Mesothelial cell of epicardium (in vitro differentiated cells): Measurements from ENCODE around the gene KLHDC4. TPM values are rescaled to one million over a fixed set of nuclear protein-coding genes. Genes with fewer than 3 reads are reported as not detected.

Experiments
- DNase-seq, 2 experiments: peaks; one replicate each; pipeline ENCODE4 v3.0.0; 2021; ENCODE audit warnings: low spot score in 2 of 2; ENCODE audit not compliant: unreplicated experiment in 2 of 2
- H3K27ac Mint-ChIP-seq: 2 replicates; pipeline ENCODE4 v1.8.0; 2021; ENCODE audit warnings: mixed read lengths
- H3K27me3 Mint-ChIP-seq: 2 replicates; pipeline ENCODE4 v1.8.0; 2021; ENCODE audit warnings: low read depth, mixed read lengths
- H3K36me3 Mint-ChIP-seq: 2 replicates; pipeline ENCODE4 v1.8.0; 2021; ENCODE audit warnings: mixed read lengths
- H3K4me1 Mint-ChIP-seq: 2 replicates; pipeline ENCODE4 v1.8.0; 2021; ENCODE audit warnings: mixed read lengths
- H3K4me3 Mint-ChIP-seq: 2 replicates; pipeline ENCODE4 v1.8.0; 2021; ENCODE audit warnings: mild to moderate bottlenecking, moderate library complexity, mixed read lengths
- H3K9me3 Mint-ChIP-seq: 2 replicates; pipeline ENCODE4 v1.8.0; 2021; ENCODE audit warnings: mixed read lengths
- CTCF ChIP-seq: fragments of 200-600 bp; sonication (generic); IDR thresholded peaks from one replicate; pipeline ENCODE4 v1.5.0; 2021; ENCODE audit warnings: antibody characterized with exemption; ENCODE audit not compliant: unreplicated experiment
- total RNA-seq: library from RNA; stranded (reverse); gene quantifications from 3 replicates; pipeline ENCODE4 v1.2.1, GENCODE V29; 2021

KLHDC4 gene
- total RNA-seq, 1 donor from 2014 or later = 52.7 TPM

DNA sequence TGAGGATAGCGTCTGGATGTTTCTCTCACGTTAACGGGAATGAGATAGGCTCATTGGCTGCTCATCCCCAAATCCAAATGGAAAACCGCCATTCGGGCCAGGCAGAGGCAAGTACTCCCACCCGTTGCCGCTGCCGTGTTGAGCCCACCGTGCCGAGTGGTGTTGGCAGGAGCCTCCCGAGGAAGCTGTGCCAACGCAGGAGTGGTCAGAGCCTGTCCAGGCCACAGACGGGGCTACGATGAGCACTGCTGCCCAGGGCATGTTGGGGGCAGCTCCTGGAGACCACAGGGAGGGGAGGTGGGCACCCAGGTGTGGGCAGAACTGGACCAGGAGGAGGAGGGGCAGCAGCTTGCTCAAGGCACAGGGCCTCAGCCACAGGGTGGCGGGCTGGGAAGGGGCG is 72.0 kb downstream of the KLHDC4 start:
- Mint-ChIP-seq H3K4me3 (no peak overlapping the region), H3K4me1 (no peaks in the 10 kb centered on the region), H3K27me3 (no peaks in the 10 kb centered on the region), H3K36me3 (peaks cover 3% of the 10 kb centered on the region), H3K27ac (no peak overlapping the region), H3K9me3 (no peaks in the 10 kb centered on the region)
- no peak for TF ChIP-seq CTCF
- no peak for DNase-seq

- H3K9me3 Mint-ChIP-seq = no peaks in the 10 kb centered on the region
- H3K27me3 Mint-ChIP-seq = no peaks in the 10 kb centered on the region
- TF ChIP-seq CTCF = no peak
- no peaks in the 10 kb centered on the region for H3K4me1 Mint-ChIP-seq
- H3K36me3 Mint-ChIP-seq = peaks cover 3% of the 10 kb centered on the region
- H3K4me3 Mint-ChIP-seq = no peak overlapping the region
- H3K27ac Mint-ChIP-seq = no peak overlapping the region
- no peak for DNase-seq
Measured at GRCh38 chr16:87692756-87693155, 73.0 kb downstream of the KLHDC4 start.

DNA sequence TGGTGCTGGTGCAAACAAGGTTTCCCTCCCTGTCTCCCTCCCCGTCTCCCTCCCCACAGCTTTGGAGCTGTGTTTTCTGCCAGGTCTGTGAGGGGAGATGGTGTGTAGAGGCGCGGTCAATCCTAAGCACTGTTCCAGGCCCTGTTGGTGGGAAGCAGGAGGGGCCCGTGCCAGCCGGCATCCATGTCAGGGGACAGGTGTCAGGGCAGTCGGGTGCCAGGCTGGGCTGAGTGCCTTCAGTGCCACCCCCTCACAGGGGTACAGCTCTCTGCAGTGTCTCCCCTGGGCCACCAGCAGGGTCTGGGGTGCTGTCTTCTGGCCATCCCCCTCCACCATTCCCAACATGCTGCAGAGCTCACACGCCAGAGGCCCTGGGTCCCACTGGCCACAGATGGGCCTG is 73.6 kb downstream of the KLHDC4 start:
- Mint-ChIP-seq H3K27me3 (no peaks in the 10 kb centered on the region), H3K27ac (no peak overlapping the region), H3K4me3 (no peak overlapping the region), H3K36me3 (peaks cover 3% of the 10 kb centered on the region), H3K4me1 (no peaks in the 10 kb centered on the region), H3K9me3 (no peaks in the 10 kb centered on the region)
- TF ChIP-seq CTCF = no peak
- DNase-seq = no peak

DNA sequence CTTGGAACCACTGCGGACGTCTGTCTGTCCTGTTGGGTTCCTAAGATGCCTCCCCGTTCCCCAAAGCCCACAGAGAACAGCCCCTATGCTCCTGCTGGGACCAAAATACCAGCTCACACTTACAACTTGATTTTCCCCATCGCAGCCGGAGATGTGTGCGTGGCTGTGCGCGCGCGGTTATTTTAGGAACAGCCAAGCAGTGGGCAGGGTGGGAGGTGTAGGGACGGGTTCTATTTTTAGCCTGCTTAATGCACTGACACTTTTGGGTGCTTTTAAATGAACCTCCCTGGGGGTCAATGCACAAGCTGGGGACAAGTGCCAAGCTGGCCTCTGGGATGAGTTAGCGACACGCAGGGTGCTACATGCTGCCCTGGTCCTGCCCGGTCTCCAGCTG is 74.1 kb downstream of the KLHDC4 start:
- Mint-ChIP-seq H3K27ac (no peak overlapping the region), H3K4me3 (no peak overlapping the region), H3K27me3 (no peaks in the 10 kb centered on the region), H3K9me3 (no peaks in the 10 kb centered on the region), H3K36me3 (peaks cover 3% of the 10 kb centered on the region), H3K4me1 (no peaks in the 10 kb centered on the region)
- DNase-seq = no peak
- TF ChIP-seq CTCF = no peak

- no peaks in the 10 kb centered on the region for H3K4me1 Mint-ChIP-seq
- H3K27me3 Mint-ChIP-seq = no peaks in the 10 kb centered on the region
- no peak overlapping the region for H3K4me3 Mint-ChIP-seq
- no peak for DNase-seq
- H3K36me3 Mint-ChIP-seq = no peaks in the 10 kb centered on the region
- no peaks in the 10 kb centered on the region for H3K9me3 Mint-ChIP-seq
- TF ChIP-seq CTCF = no peak
- no peak overlapping the region for H3K27ac Mint-ChIP-seq
Measured at GRCh38 chr16:87690911-87691685, 74.7 kb downstream of the KLHDC4 start.
